Stimulated activated memory B cell treated with anti-CD40 and anti-IgM and Interleukin-4, amounts not matched to agents 10 μg/mL and 1 μg/mL and 100 μg/mL, for 72 hours (primary cell): ENCODE measurements around the gene IGSF9B.

Experiments
- ATAC-seq: fragments of 150-1000 bp; cut with Tn5 transposase; 2 replicates; pipeline ENCODE4 v1.10.0; 2021
- H3K27ac Mint-ChIP-seq: one replicate; pipeline ENCODE4 v1.8.0; 2022; ENCODE audit warnings: mild to moderate bottlenecking, mixed read lengths
- H3K27me3 Mint-ChIP-seq: one replicate; pipeline ENCODE4 v1.8.0; 2022; ENCODE audit warnings: mixed read lengths
- H3K36me3 Mint-ChIP-seq: one replicate; pipeline ENCODE4 v1.8.0; 2022; ENCODE audit warnings: mixed read lengths
- H3K4me1 Mint-ChIP-seq: one replicate; pipeline ENCODE4 v1.8.0; 2022; ENCODE audit warnings: mixed read lengths
- H3K4me3 Mint-ChIP-seq: one replicate; pipeline ENCODE4 v1.8.0; 2022; ENCODE audit warnings: mild to moderate bottlenecking, moderate library complexity, mixed read lengths
- H3K9me3 Mint-ChIP-seq: one replicate; pipeline ENCODE4 v1.8.0; 2022; ENCODE audit warnings: mixed read lengths

Gene IGSF9B

GRCh38 chr11:133928628-133929059 is 28.1 kb downstream of the IGSF9B start:
- peaks cover 6% of the 10 kb centered on the region for H3K4me1 Mint-ChIP-seq
- H3K27me3 Mint-ChIP-seq = peaks cover 28% of the 10 kb centered on the region
- no peak overlapping the region for H3K27ac Mint-ChIP-seq
- no peak for ATAC-seq
- H3K9me3 Mint-ChIP-seq = no peaks in the 10 kb centered on the region
- no peak overlapping the region for H3K4me3 Mint-ChIP-seq
- H3K36me3 Mint-ChIP-seq = no peaks in the 10 kb centered on the region

- Mint-ChIP-seq H3K36me3 (no peaks in the 10 kb centered on the region), H3K9me3 (no peaks in the 10 kb centered on the region), H3K4me3 (no peak overlapping the region), H3K27ac (no peak overlapping the region), H3K4me1 (peaks cover 6% of the 10 kb centered on the region), H3K27me3 (peaks cover 28% of the 10 kb centered on the region)
- ATAC-seq = peak; percentile 62
Measured at GRCh38 chr11:133927690-133928627, 28.8 kb downstream of the IGSF9B start.

- Mint-ChIP-seq H3K27me3 (peaks cover 28% of the 10 kb centered on the region), H3K4me3 (no peak overlapping the region), H3K4me1 (peaks cover 6% of the 10 kb centered on the region), H3K36me3 (no peaks in the 10 kb centered on the region), H3K27ac (no peak overlapping the region), H3K9me3 (no peaks in the 10 kb centered on the region)
- no peak for ATAC-seq
Measured at GRCh38 chr11:133926466-133927246, 30.1 kb downstream of the IGSF9B start.

- peaks cover 6% of the 10 kb centered on the region for H3K4me1 Mint-ChIP-seq
- no peaks in the 10 kb centered on the region for H3K36me3 Mint-ChIP-seq
- peaks cover 28% of the 10 kb centered on the region for H3K27me3 Mint-ChIP-seq
- no peak for ATAC-seq
- H3K9me3 Mint-ChIP-seq = no peaks in the 10 kb centered on the region
- H3K4me3 Mint-ChIP-seq = no peak overlapping the region
- H3K27ac Mint-ChIP-seq = no peak overlapping the region
Measured at GRCh38 chr11:133925756-133926155, 31.0 kb downstream of the IGSF9B start.

GRCh38 chr11:133924661-133925060 is 32.1 kb downstream of the IGSF9B start:
- no peak overlapping the region for H3K4me3 Mint-ChIP-seq
- H3K36me3 Mint-ChIP-seq = no peaks in the 10 kb centered on the region
- ATAC-seq = no peak
- H3K4me1 Mint-ChIP-seq = peaks cover 6% of the 10 kb centered on the region
- H3K9me3 Mint-ChIP-seq = no peaks in the 10 kb centered on the region
- no peak overlapping the region for H3K27ac Mint-ChIP-seq
- H3K27me3 Mint-ChIP-seq = peaks cover 28% of the 10 kb centered on the region

GRCh38 chr11:133922078-133922870 is 34.5 kb downstream of the IGSF9B start:
- peaks cover 39% of the 10 kb centered on the region for H3K27me3 Mint-ChIP-seq
- H3K27ac Mint-ChIP-seq = no peak overlapping the region
- no peak for ATAC-seq

GRCh38 chr11:133921513-133921912 is 35.3 kb downstream of the IGSF9B start:
- no peak overlapping the region for H3K4me3 Mint-ChIP-seq
- peaks cover 18% of the 10 kb centered on the region for H3K4me1 Mint-ChIP-seq
- peaks cover 38% of the 10 kb centered on the region for H3K27me3 Mint-ChIP-seq
- no peaks in the 10 kb centered on the region for H3K9me3 Mint-ChIP-seq
- no peaks in the 10 kb centered on the region for H3K36me3 Mint-ChIP-seq
- no peak for ATAC-seq
- H3K27ac Mint-ChIP-seq = no peak overlapping the region

More at GRCh38 chr11:133922078-133922870, 34.5 kb downstream of the IGSF9B start:
- H3K9me3 Mint-ChIP-seq = no peaks in the 10 kb centered on the region
- H3K4me1 Mint-ChIP-seq = peaks cover 17% of the 10 kb centered on the region
- no peaks in the 10 kb centered on the region for H3K36me3 Mint-ChIP-seq
- H3K4me3 Mint-ChIP-seq = no peak overlapping the region

- Mint-ChIP-seq H3K4me3 (no peak overlapping the region), H3K9me3 (no peaks in the 10 kb centered on the region), H3K36me3 (no peaks in the 10 kb centered on the region), H3K27ac (no peak overlapping the region), H3K4me1 (peaks cover 18% of the 10 kb centered on the region), H3K27me3 (peaks cover 38% of the 10 kb centered on the region)
- no peak for ATAC-seq
Measured at GRCh38 chr11:133921026-133921425, 35.7 kb downstream of the IGSF9B start.

- Mint-ChIP-seq H3K27ac (no peak overlapping the region), H3K4me3 (no peak overlapping the region), H3K4me1 (peaks cover 18% of the 10 kb centered on the region), H3K9me3 (no peaks in the 10 kb centered on the region), H3K27me3 (peaks cover 39% of the 10 kb centered on the region), H3K36me3 (no peaks in the 10 kb centered on the region)
- ATAC-seq = no peak
Measured at GRCh38 chr11:133920109-133920990, 36.4 kb downstream of the IGSF9B start.

- Mint-ChIP-seq H3K4me1 (peaks cover 18% of the 10 kb centered on the region), H3K36me3 (no peaks in the 10 kb centered on the region), H3K27me3 (peaks cover 41% of the 10 kb centered on the region), H3K9me3 (no peaks in the 10 kb centered on the region), H3K4me3 (peak overlapping the region; percentile 41), H3K27ac (no peak overlapping the region)
- peak; percentile 31 for ATAC-seq
Measured at GRCh38 chr11:133919330-133920108, 37.2 kb downstream of the IGSF9B start.

GRCh38 chr11:133918608-133919260 is 38.0 kb downstream of the IGSF9B start:
- peak overlapping the region; percentile 66 for H3K4me3 Mint-ChIP-seq
- H3K4me1 Mint-ChIP-seq = peaks cover 18% of the 10 kb centered on the region
- no peaks in the 10 kb centered on the region for H3K9me3 Mint-ChIP-seq
- peaks cover 41% of the 10 kb centered on the region for H3K27me3 Mint-ChIP-seq
- no peaks in the 10 kb centered on the region for H3K36me3 Mint-ChIP-seq
- no peak for ATAC-seq
- H3K27ac Mint-ChIP-seq = no peak overlapping the region

GRCh38 chr11:133917921-133918607 is 38.7 kb downstream of the IGSF9B start:
- H3K4me3 Mint-ChIP-seq = peak overlapping the region; percentile 60
- no peak for ATAC-seq
- H3K27me3 Mint-ChIP-seq = peaks cover 41% of the 10 kb centered on the region
- no peak overlapping the region for H3K27ac Mint-ChIP-seq
- no peaks in the 10 kb centered on the region for H3K36me3 Mint-ChIP-seq
- H3K4me1 Mint-ChIP-seq = peaks cover 18% of the 10 kb centered on the region
- H3K9me3 Mint-ChIP-seq = no peaks in the 10 kb centered on the region
